HL-60 (cell line): Measurements from ENCODE around the gene SLC38A2.

Experiments used
- DNase-seq, 2 experiments: peaks; one replicate each; pipeline ENCODE4 v3.0.0-alpha.2; 2010 to 2020; ENCODE audit warnings: low read depth in 1 of 2, low spot score in 1 of 2
- H3K27ac ChIP-seq: fragments of 250-450 bp; sonication (Bioruptor Pico); replicated peaks from 2 replicates; pipeline ENCODE4 v1.5.1; 2020; ENCODE audit warnings: mild to moderate bottlenecking, moderate library complexity
- H3K27me3 ChIP-seq: fragments of 250-450 bp; sonication (Bioruptor Pico); 2 replicates; pipeline ENCODE4 v1.5.1; 2021; ENCODE audit warnings: mild to moderate bottlenecking, moderate library complexity; ENCODE audit not compliant: insufficient read depth, poor library complexity, severe bottlenecking
- H3K4me3 ChIP-seq: replicated peaks from 2 replicates; pipeline ENCODE4 v1.5.1; 2011; ENCODE audit warnings: mild to moderate bottlenecking, control low read depth, low read length; ENCODE audit not compliant: insufficient read depth
- GABPA ChIP-seq: IDR thresholded peaks from 2 replicates; pipeline ENCODE4 v1.6.1; 2012; ENCODE audit warnings: low read depth
- POLR2AphosphoS5 ChIP-seq: IDR thresholded peaks from 2 replicates; pipeline ENCODE4 v1.6.1; 2012; ENCODE audit warnings: low read depth
- SPI1 ChIP-seq: IDR thresholded peaks from 2 replicates; pipeline ENCODE4 v1.6.1; 2012; ENCODE audit warnings: low read depth, mild to moderate bottlenecking, borderline replicate concordance
- long read RNA-seq: library from polyadenylated mRNA; unstranded; transcript quantifications from one replicate; pipeline ENCODE4 v2.0.0, GENCODE V29; 2020
- TF ChIP-seq, protein P1 (sequence below): IDR thresholded peaks from one replicate; pipeline ENCODE4 v1.5.1; 2011; ENCODE audit warnings: low read length, control low read depth, inconsistent platforms; ENCODE audit not compliant: insufficient read depth
- TF ChIP-seq, protein P2 (sequence below): IDR thresholded peaks from 2 replicates; pipeline ENCODE4 v1.6.1; 2012; ENCODE audit warnings: low read depth; ENCODE audit not compliant: insufficient replicate concordance

SLC38A2 gene
- long read RNA-seq, full-length matches to known transcripts = 57 of 79 reads
- long read RNA-seq, partial matches to known transcripts = 15 of 79 reads
- long read RNA-seq, other reads (novel, unspliced or antisense) = 7 of 79 reads

DNA sequence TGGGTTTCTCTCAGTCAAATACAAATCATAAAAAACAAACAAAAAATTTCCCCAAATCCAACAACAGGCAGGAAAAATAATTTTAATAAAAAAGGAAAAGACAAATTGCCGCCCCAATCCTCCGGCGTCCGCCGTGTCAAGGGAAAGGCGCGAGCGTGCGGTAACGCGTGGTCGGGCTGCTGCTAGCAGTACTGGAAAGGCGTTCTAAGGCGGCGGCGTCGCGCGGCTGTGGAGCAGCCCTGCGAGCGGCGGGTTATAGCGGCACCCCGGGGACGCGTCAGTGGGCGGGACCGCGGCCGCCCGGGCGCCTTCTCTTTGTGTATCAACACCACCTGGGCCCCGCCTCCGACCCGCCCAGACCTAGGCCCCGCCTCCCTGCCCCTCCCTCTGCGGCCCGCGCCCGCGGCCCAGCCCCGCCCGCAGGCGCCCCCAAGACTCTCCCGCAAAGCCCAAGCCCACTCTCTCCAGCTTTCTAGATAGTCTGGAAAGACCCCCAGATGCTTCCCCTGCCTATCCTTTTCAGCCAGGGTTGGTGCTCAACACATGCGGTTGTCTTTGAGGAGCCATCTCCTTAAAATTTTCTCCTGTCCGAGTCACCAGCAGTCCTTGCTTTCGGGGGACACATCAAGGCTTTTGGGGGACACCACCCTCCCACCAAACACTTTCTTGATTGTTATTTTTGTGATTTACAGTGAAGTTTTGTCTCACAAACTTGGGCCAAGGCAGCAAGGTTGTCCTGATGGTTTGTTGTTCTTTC lies at the start of gene SLC38A2:
SLC38A2 (minus strand) TSS at position 230 of the 757 bp plus-strand sequence. CDS start 1,480 bp downstream, outside the sequence.
- Histone ChIP-seq H3K27ac (peak within 1 kb of the TSS; percentile 97), H3K4me3 (peak within 1 kb of the TSS; percentile 81), H3K27me3 (no peaks in the 10 kb centered on the region)
- DNase-seq = peak; percentile 79 to 95
- TF ChIP-seq POLR2AphosphoS5 = peak; percentile 98
- TF ChIP-seq, protein P1, sequence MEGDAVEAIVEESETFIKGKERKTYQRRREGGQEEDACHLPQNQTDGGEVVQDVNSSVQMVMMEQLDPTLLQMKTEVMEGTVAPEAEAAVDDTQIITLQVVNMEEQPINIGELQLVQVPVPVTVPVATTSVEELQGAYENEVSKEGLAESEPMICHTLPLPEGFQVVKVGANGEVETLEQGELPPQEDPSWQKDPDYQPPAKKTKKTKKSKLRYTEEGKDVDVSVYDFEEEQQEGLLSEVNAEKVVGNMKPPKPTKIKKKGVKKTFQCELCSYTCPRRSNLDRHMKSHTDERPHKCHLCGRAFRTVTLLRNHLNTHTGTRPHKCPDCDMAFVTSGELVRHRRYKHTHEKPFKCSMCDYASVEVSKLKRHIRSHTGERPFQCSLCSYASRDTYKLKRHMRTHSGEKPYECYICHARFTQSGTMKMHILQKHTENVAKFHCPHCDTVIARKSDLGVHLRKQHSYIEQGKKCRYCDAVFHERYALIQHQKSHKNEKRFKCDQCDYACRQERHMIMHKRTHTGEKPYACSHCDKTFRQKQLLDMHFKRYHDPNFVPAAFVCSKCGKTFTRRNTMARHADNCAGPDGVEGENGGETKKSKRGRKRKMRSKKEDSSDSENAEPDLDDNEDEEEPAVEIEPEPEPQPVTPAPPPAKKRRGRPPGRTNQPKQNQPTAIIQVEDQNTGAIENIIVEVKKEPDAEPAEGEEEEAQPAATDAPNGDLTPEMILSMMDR = no peak
- TF ChIP-seq, protein P2, sequence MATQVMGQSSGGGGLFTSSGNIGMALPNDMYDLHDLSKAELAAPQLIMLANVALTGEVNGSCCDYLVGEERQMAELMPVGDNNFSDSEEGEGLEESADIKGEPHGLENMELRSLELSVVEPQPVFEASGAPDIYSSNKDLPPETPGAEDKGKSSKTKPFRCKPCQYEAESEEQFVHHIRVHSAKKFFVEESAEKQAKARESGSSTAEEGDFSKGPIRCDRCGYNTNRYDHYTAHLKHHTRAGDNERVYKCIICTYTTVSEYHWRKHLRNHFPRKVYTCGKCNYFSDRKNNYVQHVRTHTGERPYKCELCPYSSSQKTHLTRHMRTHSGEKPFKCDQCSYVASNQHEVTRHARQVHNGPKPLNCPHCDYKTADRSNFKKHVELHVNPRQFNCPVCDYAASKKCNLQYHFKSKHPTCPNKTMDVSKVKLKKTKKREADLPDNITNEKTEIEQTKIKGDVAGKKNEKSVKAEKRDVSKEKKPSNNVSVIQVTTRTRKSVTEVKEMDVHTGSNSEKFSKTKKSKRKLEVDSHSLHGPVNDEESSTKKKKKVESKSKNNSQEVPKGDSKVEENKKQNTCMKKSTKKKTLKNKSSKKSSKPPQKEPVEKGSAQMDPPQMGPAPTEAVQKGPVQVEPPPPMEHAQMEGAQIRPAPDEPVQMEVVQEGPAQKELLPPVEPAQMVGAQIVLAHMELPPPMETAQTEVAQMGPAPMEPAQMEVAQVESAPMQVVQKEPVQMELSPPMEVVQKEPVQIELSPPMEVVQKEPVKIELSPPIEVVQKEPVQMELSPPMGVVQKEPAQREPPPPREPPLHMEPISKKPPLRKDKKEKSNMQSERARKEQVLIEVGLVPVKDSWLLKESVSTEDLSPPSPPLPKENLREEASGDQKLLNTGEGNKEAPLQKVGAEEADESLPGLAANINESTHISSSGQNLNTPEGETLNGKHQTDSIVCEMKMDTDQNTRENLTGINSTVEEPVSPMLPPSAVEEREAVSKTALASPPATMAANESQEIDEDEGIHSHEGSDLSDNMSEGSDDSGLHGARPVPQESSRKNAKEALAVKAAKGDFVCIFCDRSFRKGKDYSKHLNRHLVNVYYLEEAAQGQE = peak; percentile 75
- TF ChIP-seq GABPA = no peak
- TF ChIP-seq SPI1 = no peak

DNA sequence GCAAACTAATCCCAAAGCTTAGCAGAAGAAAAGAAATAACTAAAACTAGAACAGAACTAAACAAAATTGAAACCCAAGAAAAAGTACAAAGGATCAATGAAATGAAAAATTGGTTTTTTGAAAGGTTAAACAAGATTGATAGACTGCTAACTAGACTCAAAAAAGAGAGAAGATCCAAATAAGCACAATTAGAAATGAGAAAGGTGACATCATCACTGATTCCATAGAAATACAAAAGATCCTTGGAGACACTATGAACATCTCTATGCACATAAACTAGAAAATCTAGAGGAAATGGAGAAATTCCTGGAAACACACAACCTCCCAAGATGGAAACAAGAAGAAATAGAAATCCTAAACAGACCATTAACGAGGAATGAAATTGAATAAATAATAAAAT lies 47.1 kb upstream of the SLC38A2 start:
- H3K27ac ChIP-seq = no peak overlapping the region
- DNase-seq = no peak
- H3K27me3 ChIP-seq = no peaks in the 10 kb centered on the region
- H3K4me3 ChIP-seq = no peak overlapping the region
- TF ChIP-seq POLR2AphosphoS5 (no peak), GABPA (no peak), SPI1 (no peak)
- TF ChIP-seq, protein P2 = no peak
- TF ChIP-seq, protein P1 = no peak

DNA sequence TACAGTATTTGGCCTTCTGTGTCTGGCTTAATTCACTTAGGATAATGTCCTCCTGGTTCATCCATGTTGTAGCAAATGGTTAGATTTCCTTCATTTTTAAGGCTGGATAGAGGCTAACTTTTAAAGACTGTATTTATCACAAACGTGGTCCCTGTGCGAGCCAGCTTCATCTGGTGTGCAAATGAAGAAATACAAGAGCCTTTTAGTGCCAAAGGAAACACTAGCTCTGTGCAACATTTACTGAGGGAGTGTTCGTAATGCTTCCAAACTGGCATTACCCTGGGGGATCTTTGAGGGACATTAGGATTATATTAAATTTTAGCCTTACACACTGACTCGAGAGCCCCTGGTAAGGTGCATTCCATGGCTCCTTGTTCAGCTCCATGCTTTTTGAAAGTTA lies 43.0 kb upstream of the SLC38A2 start:
- TF ChIP-seq POLR2AphosphoS5 (no peak), SPI1 (no peak), GABPA (no peak)
- TF ChIP-seq, protein P2 = no peak
- TF ChIP-seq, protein P1 = no peak
- Histone ChIP-seq H3K27ac (no peak overlapping the region), H3K27me3 (no peaks in the 10 kb centered on the region), H3K4me3 (no peak overlapping the region)
- no peak for DNase-seq
